ENCODE measurements around the gene MRPL33.

DNA sequence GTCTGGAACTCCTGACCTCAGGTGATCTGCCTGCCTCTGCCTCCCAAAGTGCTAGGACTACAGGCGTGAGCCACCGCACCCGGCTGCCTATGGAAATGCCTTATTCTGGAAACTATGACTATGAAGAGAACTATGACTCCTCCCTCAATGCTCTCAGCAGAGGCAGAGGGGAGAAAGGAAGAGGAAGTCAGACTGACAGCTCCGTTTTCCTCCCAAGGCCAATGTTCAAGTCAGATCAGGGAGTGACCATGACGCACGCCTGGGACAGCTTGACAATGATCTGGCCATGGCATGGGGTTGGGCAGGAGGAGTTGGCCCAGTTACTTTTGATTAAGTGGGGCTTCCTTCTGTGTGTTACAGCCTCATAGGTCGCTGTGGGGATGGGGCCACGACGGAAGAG lies 44.3 kb upstream of the MRPL33 start:
- TF ChIP-seq GATA2 (IDR thresholded peaks at IDR 0.05; ENCODE audit: low read depth, low read length), result no peak
- TF ChIP-seq GATA3 (IDR thresholded peaks at IDR 0.05; ENCODE audit: low read depth, low read length), result no peak
